HFF-Myc (cell line): Measurements from ENCODE around the gene OR10G3.
"Not testable (repeated sequence)": the region's sequence is repeated elsewhere in the genome, so short reads cannot be mapped to it uniquely, and the experiment has no call there.

Source experiments
- DNase-seq: peaks from one replicate; pipeline ENCODE4 v3.0.0-alpha.2; 2011; ENCODE audit warnings: low read depth; ENCODE audit errors: extremely low read depth
- H3K4me3 ChIP-seq: replicated peaks from 2 replicates; pipeline ENCODE4 v1.5.1; 2011; ENCODE audit warnings: low read depth, mild to moderate bottlenecking, control low read depth, low read length
- TF ChIP-seq, protein P1 (sequence below): IDR thresholded peaks from 2 replicates; pipeline ENCODE4 v1.5.1; 2012; ENCODE audit warnings: mild to moderate bottlenecking, low read depth, low read length, control low read depth; ENCODE audit errors: missing control alignments

Gene OR10G3, protein sequence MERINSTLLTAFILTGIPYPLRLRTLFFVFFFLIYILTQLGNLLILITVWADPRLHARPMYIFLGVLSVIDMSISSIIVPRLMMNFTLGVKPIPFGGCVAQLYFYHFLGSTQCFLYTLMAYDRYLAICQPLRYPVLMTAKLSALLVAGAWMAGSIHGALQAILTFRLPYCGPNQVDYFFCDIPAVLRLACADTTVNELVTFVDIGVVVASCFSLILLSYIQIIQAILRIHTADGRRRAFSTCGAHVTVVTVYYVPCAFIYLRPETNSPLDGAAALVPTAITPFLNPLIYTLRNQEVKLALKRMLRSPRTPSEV

DNA sequence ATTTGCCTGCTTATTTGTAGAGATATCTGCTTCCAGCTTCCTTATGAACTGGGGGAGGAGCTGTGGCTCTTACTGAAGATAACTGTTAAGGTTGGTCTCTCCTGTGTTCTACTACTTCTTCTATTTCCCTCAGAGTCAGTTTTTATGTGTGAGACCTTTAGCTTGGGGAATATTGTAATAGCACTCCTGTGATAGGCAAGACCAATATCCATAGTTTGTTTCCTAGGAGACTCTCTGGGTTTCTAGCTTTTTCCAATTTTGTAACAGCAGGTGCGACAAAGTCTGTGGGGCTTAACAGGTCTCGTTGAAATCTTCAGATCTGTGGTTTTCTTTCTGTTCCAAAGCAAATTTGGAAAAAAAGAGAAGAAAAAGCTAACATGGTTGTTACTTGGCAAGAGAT lies at the start of gene OR10G3:
Gene OR10G3 (minus strand): TSS at position 101 of the 400 bp plus-strand sequence. CDS start 9,332 bp downstream, outside the sequence.
- H3K4me3 ChIP-seq: no peak within 1 kb of the TSS
- TF ChIP-seq, protein P1, sequence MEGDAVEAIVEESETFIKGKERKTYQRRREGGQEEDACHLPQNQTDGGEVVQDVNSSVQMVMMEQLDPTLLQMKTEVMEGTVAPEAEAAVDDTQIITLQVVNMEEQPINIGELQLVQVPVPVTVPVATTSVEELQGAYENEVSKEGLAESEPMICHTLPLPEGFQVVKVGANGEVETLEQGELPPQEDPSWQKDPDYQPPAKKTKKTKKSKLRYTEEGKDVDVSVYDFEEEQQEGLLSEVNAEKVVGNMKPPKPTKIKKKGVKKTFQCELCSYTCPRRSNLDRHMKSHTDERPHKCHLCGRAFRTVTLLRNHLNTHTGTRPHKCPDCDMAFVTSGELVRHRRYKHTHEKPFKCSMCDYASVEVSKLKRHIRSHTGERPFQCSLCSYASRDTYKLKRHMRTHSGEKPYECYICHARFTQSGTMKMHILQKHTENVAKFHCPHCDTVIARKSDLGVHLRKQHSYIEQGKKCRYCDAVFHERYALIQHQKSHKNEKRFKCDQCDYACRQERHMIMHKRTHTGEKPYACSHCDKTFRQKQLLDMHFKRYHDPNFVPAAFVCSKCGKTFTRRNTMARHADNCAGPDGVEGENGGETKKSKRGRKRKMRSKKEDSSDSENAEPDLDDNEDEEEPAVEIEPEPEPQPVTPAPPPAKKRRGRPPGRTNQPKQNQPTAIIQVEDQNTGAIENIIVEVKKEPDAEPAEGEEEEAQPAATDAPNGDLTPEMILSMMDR: no peak
- DNase-seq: no peak

DNA sequence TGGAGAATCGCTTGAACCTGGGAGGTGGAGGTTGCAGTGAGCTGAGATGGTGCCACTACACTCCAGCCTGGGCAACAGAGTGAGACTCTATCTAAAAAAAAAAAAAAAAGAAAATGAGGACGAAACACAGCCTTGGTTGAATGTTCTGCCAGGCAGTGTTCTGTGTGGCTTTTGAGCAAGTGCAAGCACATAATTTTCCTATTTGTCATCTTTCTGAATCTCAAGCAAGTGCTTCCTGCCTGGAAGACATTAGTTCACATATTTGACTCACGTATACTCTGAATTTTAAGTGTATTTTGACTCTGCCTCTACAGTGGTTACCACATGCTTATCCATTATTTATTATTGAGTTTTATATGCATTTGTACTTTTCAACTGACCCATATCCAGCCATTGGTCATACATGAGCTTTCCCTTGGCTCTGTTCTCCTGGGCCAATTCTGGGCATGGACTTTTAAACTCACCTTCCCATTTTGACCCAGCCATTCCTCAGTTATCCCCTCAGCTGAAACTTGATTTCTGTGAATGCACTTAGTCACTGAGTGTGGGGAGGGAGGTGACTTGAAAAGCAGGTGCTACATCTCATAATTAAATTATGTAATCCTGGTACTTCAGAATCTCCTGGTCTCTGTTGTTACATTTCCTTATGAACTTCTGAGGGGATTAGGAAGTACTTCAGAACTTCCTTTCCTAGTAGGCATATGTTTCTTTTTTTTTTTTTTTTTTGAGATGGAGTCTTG lies 46.8 kb upstream of the OR10G3 start:
- no peak for DNase-seq

DNA sequence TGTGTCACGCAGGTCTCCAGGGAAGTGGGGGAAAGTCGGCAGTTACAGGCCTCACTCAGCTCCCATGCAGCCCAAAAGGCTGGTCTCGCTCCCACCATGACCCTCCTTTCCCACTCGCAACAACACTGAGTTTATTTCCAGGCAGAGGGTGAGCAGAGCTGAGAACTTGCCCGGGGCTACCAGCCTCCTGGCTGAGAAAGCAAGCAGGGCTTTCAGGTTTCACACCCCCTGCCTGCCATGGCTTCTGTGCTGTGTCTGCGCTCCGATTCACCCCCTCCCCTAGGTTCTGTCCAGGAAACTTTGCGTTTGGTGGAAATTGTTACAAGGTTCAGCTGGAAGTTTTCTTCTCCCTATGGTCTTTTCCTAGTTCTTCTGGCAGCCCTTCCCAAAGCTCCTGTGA lies 37.7 kb upstream of the OR10G3 start:
- TF ChIP-seq, protein P1: no peak
- no peak overlapping the region for H3K4me3 ChIP-seq
- DNase-seq: no peak

More for the DNA sequence above, 46.8 kb upstream of the OR10G3 start:
- no peak overlapping the region for H3K4me3 ChIP-seq
- TF ChIP-seq, protein P1: no peak

DNA sequence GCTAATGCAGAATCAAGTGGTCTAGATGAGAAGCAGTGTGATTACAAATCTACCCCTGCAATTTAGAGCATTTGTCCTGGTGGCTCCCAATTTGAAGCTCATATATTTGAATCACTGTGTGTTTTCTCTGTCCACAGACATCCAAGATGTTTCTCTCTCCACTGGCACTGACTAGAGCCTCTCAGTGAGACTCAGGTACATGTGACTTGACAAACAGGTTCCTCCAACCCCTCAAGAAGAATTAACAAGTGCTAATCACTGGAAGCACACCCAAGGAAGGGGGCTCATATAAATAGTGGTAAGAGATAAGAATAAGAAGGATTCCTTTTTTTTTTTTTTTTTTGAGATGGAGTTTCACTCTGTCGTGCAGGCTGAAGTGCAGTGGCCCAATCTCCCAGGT lies 34.4 kb upstream of the OR10G3 start:
- H3K4me3 ChIP-seq: no peak overlapping the region
- no peak for DNase-seq
- TF ChIP-seq, protein P1: no peak

DNA sequence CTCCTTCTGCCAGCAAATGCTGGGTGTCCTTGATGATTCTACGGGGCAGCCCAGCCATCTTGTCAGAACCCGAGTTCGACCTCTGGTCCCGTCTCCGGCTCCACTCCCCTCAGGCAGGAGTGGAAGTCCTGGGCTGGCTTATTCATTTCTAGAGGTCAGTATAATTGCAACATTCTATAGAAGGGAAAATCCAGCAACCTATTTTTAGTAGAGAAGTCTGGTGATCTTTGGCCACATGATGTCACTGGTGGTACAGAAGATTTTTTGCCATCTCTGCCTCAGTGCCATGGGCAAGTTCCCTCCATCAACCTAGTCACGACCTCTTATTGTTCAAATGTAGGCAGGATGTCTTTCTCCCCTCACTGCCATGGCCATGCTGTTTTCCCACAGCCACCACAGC lies 32.4 kb upstream of the OR10G3 start:
- TF ChIP-seq, protein P1: no peak
- no peak overlapping the region for H3K4me3 ChIP-seq
- DNase-seq: no peak

DNA sequence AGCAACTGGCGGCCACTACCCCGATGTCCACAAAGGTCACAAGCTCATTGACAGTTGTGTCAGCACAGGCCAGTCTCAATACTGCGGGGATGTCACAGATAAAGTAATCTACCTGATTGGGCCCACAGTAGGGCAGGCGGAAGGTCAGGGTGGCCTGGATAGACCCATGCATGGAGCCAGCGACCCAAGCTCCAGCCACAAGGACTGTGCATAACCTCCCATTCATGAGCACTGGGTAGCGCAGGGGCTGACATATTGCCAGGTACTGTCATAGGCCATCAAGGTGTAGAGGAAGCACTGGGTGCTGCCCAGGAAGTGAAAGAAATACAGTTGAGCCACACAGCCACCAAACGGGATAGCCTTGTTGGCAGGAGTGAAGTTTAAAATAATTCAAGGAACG lies 22.3 kb upstream of the OR10G3 start:
- DNase-seq, H3K4me3 ChIP-seq: not testable (repeated sequence)

DNA sequence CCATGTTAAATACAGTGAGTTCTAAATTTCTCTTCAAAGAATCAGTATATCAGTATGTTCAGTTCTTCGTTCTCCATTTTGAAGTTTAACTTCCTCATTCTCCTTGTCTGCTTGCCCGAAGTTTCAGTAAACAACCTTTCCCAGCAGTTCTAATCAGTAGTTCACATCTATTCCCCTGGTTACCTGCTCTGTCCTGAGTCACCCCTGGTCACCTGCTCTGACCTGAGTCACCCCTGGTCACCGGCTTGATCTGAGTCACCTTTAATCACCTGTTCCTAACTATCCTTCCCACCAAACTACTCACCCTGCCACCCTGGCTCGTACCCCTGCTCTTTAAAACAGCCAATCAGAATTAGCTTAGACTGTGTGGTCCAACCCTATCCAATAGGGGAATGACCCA lies 9.4 kb upstream of the OR10G3 start:
- DNase-seq: no peak
- H3K4me3 ChIP-seq: no peak overlapping the region
- TF ChIP-seq, protein P1: no peak
